ENCODE data around the gene BMP7. TPM values are rescaled to one million over a fixed set of nuclear protein-coding genes. Genes with fewer than 3 reads are reported as not detected.

The BMP7 gene
- total RNA-seq, 3 donors from 2014 or later (not counting 1 experiment from before 2014, with no cell fraction given): not detected

DNA sequence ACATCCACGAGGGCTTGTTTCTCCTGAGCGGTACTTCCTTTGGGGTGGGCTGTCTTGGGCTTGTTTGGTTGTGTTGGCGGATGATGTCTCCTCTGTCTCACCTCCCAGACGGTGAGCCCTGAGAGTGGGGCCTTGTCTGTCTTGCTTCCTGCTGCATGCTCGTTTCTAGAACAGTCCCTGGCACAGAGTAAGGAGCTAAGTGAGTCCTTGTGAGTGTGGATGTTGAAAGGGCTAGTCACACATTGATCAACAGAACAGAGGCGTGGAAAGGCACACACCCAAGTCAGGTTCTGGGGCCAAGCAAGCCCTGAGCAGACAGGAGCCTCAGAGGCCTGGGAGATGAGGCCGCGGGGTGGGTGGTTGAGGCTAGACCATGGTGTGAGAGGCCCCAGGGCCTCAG is 111.0 kb downstream of the BMP7 start:
- Histone ChIP-seq H3K27me3 (ENCODE audit: control insufficient read depth, insufficient read depth, low read length) (no peaks in the 10 kb centered on the region), H3K36me3 (ENCODE audit: control insufficient read depth, insufficient read depth, low read length) (no peaks in the 10 kb centered on the region), H3K4me3 (ENCODE audit: low read length) (no peak overlapping the region), H3K27ac (ENCODE audit: low read length) (no peak overlapping the region), H3K9me3 (ENCODE audit: control insufficient read depth, insufficient read depth, low read length) (no peaks in the 10 kb centered on the region), H3K4me1 (ENCODE audit: control insufficient read depth, insufficient read depth, low read length) (no peaks in the 10 kb centered on the region)
- ATAC-seq (no peak), DNase-seq (no peak)
- H3K4me3 Mint-ChIP-seq: no peak overlapping the region
- no peaks in the 10 kb centered on the region for H3K36me3 Mint-ChIP-seq
- peaks cover 12 to 24% of the 10 kb centered on the region in 2 donors for H3K27me3 Mint-ChIP-seq (ENCODE audit: low read depth in 2 of 2)
- intact Hi-C loops (cut with micrococcal nuclease): no loop called here
- no peaks in the 10 kb centered on the region for H3K4me1 Mint-ChIP-seq
- TF ChIP-seq, protein P1, sequence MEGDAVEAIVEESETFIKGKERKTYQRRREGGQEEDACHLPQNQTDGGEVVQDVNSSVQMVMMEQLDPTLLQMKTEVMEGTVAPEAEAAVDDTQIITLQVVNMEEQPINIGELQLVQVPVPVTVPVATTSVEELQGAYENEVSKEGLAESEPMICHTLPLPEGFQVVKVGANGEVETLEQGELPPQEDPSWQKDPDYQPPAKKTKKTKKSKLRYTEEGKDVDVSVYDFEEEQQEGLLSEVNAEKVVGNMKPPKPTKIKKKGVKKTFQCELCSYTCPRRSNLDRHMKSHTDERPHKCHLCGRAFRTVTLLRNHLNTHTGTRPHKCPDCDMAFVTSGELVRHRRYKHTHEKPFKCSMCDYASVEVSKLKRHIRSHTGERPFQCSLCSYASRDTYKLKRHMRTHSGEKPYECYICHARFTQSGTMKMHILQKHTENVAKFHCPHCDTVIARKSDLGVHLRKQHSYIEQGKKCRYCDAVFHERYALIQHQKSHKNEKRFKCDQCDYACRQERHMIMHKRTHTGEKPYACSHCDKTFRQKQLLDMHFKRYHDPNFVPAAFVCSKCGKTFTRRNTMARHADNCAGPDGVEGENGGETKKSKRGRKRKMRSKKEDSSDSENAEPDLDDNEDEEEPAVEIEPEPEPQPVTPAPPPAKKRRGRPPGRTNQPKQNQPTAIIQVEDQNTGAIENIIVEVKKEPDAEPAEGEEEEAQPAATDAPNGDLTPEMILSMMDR (IDR thresholded peaks at IDR 0.05): no peak
- H3K27ac Mint-ChIP-seq: no peak overlapping the region
- no peaks in the 10 kb centered on the region for H3K9me3 Mint-ChIP-seq
- WGBS (ENCODE audit: insufficient coverage): 75% methylated on average over 8 of the region's 8 CpGs

DNA sequence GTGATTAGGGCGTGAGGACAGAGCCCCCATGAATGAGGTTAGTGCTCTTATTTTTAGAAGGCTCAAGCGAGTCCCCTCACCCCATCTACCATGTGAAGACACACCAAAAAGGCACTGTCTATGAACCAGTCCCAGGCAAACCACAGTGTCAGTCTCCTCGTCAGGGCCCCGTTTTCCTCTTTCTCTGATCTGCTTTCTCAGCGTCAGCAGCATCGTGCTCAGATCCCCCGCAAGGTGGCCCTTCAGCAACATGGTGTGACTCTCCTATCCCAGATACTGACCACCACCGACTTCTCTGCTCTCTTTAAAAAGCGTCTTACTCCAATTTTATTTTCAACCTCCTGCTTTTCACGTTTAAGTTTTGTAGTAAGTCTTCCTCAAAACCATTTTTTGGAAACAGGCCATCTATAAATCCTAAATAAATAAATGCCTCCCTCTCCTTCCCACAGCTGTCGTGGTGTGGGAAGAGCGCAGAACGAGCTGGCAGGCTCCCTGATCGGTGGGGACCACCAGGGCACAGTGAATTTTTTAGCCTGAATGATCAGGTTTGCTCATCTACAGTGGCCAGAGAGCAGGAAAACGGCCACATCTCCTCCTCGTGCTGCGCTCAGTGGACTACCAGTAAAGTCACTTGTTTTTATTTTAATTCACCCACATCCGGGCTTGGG is 113.1 kb downstream of the BMP7 start:
- Histone ChIP-seq H3K9me3 (ENCODE audit: control insufficient read depth, insufficient read depth, low read length) (no peaks in the 10 kb centered on the region), H3K4me3 (ENCODE audit: low read length) (no peak overlapping the region), H3K27me3 (ENCODE audit: control insufficient read depth, insufficient read depth, low read length) (no peaks in the 10 kb centered on the region), H3K36me3 (ENCODE audit: control insufficient read depth, insufficient read depth, low read length) (no peaks in the 10 kb centered on the region), H3K4me1 (ENCODE audit: control insufficient read depth, insufficient read depth, low read length) (no peaks in the 10 kb centered on the region), H3K27ac (ENCODE audit: low read length) (no peak overlapping the region)
- TF ChIP-seq, protein P1 (IDR thresholded peaks at IDR 0.05): no peak
- no peak overlapping the region for H3K27ac Mint-ChIP-seq
- H3K36me3 Mint-ChIP-seq: no peaks in the 10 kb centered on the region
- WGBS (ENCODE audit: insufficient coverage): 74% methylated on average over 17 of the region's 18 CpGs
- no peaks in the 10 kb centered on the region for H3K4me1 Mint-ChIP-seq
- H3K4me3 Mint-ChIP-seq: no peak overlapping the region
- ATAC-seq: no peak
- intact Hi-C loops (cut with micrococcal nuclease): no loop called here
- peaks cover 26 to 32% of the 10 kb centered on the region in 2 donors for H3K27me3 Mint-ChIP-seq (ENCODE audit: low read depth in 2 of 2)
- no peaks in the 10 kb centered on the region for H3K9me3 Mint-ChIP-seq
- no peak for DNase-seq

DNA sequence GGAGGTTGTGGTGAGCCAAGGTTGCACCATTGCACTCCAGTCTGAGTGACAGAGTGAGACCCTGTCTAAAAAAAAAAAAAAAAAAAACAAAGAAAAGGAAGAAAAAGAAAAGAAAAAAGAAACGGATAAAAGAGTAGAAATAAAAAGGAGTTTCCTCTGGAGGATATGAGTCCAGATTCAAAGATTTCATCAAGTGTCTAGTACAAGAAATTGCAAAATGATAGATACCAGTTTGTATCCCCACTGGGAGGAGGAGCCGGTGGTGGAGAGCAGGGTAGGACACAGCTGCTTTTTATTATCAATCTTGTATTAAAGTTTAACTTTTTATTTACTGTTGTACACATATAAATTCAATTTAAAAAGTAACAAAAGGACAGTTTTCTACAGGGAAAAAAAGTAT is 113.9 kb downstream of the BMP7 start:
- DNase-seq (no peak), ATAC-seq (no peak)
- intact Hi-C loops (cut with micrococcal nuclease): no loop called here
- H3K27ac Mint-ChIP-seq: no peak overlapping the region
- WGBS (ENCODE audit: insufficient coverage): 91% methylated on average over 1 of the region's 2 CpGs
- no peak overlapping the region for H3K4me3 Mint-ChIP-seq
- Histone ChIP-seq H3K4me1 (ENCODE audit: control insufficient read depth, insufficient read depth, low read length) (no peaks in the 10 kb centered on the region), H3K9me3 (ENCODE audit: control insufficient read depth, insufficient read depth, low read length) (no peaks in the 10 kb centered on the region), H3K36me3 (ENCODE audit: control insufficient read depth, insufficient read depth, low read length) (no peaks in the 10 kb centered on the region), H3K4me3 (ENCODE audit: low read length) (no peak overlapping the region), H3K27ac (ENCODE audit: low read length) (no peak overlapping the region), H3K27me3 (ENCODE audit: control insufficient read depth, insufficient read depth, low read length) (no peaks in the 10 kb centered on the region)
- peaks cover 0 to under 1% of the 10 kb centered on the region in 2 donors for H3K4me1 Mint-ChIP-seq
- TF ChIP-seq, protein P1 (IDR thresholded peaks at IDR 0.05): no peak
- no peaks in the 10 kb centered on the region for H3K36me3 Mint-ChIP-seq
- H3K27me3 Mint-ChIP-seq (ENCODE audit: low read depth in 2 of 2): peaks cover 27 to 36% of the 10 kb centered on the region in 2 donors
- no peaks in the 10 kb centered on the region for H3K9me3 Mint-ChIP-seq

DNA sequence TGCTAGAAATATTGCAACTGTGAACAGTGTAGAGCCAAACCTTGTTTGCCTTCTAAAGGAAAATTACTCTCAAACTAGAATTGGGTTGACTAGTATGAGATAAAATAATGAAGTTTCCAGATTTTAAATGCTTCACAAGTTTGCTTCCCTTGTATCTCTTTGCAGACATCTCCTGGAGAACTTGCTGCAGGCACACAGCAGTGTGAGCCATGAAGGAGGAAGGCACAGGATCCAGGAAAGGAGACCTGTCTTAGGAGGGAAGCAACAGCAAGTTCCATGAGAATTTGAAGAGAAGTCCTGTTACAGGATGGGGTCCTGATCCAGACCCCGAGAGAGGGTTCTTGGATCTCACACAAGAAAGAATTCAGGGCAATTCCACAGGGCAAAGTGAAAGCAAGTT is 115.9 kb downstream of the BMP7 start:
- H3K36me3 Mint-ChIP-seq: no peaks in the 10 kb centered on the region
- peaks cover 4 to 6% of the 10 kb centered on the region in 2 donors for H3K4me1 Mint-ChIP-seq
- no peaks in the 10 kb centered on the region for H3K4me1 ChIP-seq (ENCODE audit: control insufficient read depth, insufficient read depth, low read length)
- no peak overlapping the region for H3K4me3 ChIP-seq (ENCODE audit: low read length)
- H3K9me3 ChIP-seq (ENCODE audit: control insufficient read depth, insufficient read depth, low read length): no peaks in the 10 kb centered on the region
- TF ChIP-seq, protein P1 (IDR thresholded peaks at IDR 0.05): no peak
- peaks cover 26 to 52% of the 10 kb centered on the region in 2 donors for H3K27me3 Mint-ChIP-seq (ENCODE audit: low read depth in 2 of 2)
- WGBS (ENCODE audit: insufficient coverage): 73% methylated on average over 1 of the region's 1 CpG
- H3K27me3 ChIP-seq (ENCODE audit: control insufficient read depth, insufficient read depth, low read length): no peaks in the 10 kb centered on the region
- H3K27ac Mint-ChIP-seq: no peak overlapping the region
- ATAC-seq (no peak), DNase-seq (no peak)
- no peaks in the 10 kb centered on the region for H3K36me3 ChIP-seq (ENCODE audit: control insufficient read depth, insufficient read depth, low read length)
- no peak overlapping the region for H3K27ac ChIP-seq (ENCODE audit: low read length)
- H3K4me3 Mint-ChIP-seq: no peak overlapping the region
- H3K9me3 Mint-ChIP-seq: no peaks in the 10 kb centered on the region
- intact Hi-C loops (cut with micrococcal nuclease): no loop called here

Measured in natural killer cell (primary cell).